Stimulated activated CD8-positive, alpha-beta memory T cell treated with anti-CD3 and anti-CD28 coated beads, Interleukin-2, amount 100 ng/mL, for 48 hours (primary cell): ENCODE results near the gene COL4A4.

Source experiments
- DNase-seq, 2 donors: peaks; one replicate each; pipeline ENCODE4 v3.0.0-alpha.2; 2020; ENCODE audit warnings: low read depth in 2 of 2

COL4A4 gene

DNA sequence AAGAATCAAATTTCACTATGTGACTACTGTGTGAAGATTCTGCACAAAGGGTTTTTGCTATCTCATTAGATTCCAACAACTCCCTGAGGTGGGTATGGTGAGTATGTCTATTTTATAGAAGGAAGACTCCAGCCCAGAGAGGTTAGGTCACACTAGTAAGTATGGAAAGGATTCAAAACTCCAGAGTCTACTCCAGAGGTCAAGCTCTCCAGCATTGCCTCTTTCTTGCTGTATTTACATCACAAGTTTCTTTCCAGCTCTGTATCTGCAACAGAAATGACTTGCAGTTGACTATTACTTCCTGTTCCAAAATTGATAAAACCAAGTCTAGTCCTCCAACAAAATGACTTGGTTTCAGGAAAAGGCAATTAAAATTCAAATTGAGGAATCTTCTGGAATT, 2.1 kb downstream of the COL4A4 start:
- DNase-seq = no peak

DNA sequence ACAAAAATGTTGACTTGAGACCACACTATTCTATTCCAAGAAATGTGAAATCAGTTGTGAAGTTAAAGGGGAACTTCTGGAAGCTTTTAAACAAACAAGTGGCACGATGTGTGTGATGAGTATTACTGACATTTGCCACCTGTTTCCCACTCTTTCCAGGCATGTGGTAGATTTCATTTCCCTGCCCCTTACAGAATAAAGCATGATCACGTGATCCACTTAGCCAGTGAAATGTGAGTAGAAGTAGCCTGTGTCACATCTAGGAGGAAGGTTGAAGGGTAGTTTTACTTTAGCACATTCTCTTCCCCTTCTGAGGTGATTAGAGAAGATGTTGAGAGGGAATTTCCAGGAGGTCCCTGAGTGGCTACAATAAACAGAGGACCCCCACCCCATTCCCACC, 3.8 kb downstream of the COL4A4 start:
- no peak for DNase-seq

DNA sequence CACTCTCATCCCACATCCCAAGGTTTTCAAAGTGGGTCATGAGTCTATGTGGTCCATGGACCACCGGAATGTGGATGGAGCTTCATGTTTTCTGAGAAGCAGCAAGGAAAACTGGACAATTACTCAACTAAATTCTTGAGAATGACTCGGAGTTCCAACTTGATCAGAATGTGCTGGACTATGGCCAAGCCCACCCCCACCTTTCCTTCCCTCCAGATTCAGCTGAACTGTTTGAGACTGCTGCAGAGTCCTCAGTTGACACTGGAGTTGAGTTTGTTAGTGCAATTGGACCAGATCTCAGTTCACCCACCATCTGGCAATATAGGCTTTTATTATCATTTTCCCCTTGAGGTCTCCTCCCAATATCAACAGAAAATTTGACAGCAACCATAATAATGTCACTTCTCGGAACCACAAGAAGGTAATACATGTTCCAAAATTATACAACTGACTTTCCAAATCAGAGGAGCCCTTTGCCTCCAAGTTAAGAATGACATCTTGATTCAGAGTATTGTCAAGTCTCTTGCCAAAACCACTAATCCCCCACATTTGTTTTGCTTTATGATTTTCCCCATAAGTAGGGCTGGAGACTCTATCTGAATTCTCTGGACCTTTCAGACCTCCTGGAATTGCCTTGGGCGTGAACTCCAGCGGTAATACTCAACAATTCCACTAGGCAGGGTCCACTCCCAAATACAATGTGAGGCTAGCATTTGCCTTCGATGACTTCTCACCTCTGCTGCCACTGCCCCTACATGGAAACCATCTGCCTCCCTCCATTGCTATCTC, 8.8 kb downstream of the COL4A4 start:
- no peak for DNase-seq

DNA sequence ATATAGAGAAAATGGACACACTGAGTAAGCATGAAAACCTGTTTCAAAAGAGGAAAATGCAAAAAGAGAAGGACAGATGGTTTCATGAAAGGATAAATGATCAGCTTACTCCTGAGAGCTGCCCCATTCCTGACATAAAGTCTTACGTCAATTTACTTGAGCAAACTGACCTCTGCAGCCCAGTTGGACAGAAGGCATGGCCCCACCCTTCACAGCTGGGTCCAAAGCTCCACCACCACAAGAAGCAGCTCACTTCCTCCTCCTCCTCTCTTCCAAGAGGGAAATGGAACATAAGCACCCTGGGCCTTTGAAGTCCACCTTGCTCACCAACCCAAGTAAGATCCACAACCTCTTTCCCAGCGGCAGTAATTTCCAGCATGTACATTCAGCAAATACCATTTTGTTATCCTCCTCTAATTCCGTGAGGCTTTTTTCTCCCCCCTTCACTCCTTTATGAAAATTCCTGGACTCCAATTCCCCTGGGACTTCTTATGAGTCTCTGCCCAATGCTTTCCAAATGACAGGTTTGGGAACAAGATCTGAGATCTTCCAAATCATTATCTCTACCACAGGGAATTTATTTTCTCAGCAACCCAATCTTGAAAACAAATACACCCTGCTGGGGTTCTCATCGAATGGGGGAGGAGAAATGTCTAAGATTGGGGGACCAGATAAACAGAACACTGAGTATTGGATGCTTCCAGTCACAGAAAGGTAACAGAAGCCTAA, 10.1 kb downstream of the COL4A4 start:
- no peak for DNase-seq

DNA sequence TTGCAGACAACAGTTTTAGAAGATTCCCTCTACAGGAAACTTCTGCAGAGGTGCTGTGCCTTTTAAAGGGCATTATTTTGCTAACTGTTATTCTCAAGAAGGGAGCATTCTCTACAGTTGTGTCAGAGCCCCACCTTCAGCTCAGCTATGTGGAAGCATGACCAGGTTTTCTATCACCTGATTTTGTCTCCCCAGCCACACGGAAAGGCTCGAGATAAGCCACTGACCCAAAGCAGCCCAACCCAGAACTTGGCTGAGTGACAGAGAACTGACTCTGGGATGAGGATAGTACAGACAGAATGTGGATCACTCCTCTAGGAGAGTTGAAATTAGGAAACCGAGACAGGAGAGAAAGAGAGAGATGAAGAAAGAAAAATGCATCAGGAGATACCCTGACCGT, 10.7 kb downstream of the COL4A4 start:
- DNase-seq = no peak

DNA sequence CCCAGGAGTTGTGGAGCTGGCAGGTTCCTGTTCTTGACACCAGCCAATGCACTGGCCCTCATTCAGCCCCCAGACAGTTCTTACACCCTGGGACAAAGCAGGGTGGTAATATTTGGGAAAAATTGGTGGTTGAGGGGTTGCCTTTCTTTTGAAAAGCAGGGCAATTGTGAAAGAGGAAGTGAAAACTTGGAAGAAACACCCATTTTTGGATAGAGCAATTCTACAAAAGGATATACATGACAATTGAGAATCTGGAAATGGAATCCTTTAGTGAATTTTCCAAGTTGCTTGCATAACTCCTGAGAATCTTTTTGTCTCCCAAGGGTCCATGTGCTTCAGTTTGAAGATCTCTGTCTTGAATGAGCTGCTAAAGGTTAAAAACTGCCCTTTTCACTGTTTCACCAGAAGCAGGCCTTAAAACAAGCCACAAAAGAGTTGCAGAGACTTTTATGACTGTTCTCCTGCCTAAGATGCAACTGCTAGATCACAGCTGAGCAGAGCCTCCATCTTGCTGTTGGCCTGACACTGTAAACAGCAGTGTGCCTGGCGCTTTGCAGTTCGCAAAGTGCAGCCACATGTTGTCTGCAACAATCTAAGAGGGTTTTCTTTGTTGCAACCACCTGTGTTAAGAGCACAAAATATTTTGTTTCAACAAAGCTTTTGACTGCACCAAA, 11.8 kb downstream of the COL4A4 start:
- DNase-seq = no peak

DNA sequence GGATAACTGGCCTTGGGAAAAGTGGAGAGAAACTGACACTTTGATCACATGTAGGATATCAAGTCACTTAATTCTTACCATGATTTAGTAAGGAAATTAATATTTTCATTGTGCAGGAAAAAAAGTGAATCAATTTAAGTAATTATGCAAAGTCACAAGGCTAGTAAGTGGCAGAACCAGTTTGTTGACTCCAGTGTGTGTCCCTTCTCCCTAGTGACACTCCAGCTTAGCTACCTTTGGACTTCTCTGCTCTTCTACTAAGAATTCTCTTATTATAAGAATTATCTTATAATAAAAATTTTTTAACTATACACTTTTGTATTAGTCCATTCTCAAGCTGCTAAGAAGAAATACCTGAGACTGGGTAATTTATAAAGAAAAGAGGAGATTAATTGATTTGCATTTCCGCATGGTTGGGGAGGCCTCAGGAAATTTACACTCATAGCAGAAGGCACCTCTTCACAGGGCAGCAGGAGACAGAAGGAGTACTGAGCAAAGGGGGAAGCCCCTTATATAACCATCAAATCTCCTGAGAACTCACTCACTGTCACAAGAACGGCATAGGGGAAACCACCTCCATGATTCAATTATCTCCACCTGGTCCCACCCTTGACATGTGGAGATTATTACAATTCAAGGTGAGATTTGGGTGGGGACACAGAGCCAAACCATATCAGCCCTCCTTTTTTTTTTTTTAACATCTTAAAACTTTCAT, 13.6 kb downstream of the COL4A4 start:
- DNase-seq = no peak

DNA sequence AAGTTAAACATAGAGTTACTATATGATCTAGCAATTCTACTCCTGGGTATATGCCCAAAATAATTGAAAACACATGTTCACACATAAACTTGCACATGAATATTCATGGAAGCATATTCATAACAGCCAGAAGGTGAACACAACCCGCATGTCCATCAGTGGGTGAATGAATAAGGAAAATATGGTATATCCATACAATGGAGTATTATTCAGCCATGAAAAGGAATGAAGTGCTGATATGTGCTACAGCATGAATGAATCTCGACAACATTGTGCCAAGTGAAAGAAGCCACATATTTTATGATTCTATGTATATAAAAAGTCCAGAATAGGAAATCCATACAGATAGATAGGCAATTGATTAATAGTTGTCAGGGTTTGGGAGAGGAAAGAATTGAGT, 15.9 kb downstream of the COL4A4 start:
- DNase-seq = no peak

DNA sequence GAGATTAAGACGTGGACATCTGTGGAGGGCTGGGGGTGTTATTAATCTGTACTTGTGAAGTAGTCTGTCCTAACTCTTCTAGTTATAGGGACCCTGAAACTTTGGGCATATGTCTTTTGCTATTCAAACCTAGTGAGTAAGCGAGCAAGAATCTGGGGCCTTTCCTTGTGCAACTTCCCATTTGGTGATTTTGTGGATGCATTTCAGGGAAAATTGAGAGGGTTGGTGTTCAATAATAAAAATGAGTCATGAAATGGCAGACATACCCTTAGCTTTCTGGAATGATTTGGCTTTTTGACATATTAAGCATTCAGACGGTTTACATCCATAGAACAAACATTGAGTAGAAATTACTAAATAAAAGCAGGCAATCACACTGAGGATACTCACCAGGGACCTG, 17.0 kb downstream of the COL4A4 start:
- DNase-seq = no peak

DNA sequence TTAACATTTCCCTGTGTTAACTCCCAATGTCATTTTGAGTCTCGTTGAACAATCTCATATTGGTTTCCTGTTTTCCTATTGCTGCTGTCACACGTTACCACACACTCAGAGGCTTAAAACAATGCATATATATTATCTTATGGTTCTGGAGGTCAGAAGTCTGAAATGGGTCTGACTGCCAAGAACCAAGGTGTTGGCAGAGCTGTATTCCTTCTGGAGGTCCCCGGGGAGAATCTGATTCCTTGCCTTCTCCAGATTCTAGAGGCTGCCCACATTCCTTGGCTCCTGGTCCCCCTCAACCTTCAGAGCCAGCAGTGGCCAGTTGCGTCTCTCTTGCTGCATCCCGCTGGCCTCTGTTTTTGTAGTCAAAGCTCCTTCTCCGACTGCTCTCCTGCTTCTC, 17.5 kb downstream of the COL4A4 start:
- no peak for DNase-seq

DNA sequence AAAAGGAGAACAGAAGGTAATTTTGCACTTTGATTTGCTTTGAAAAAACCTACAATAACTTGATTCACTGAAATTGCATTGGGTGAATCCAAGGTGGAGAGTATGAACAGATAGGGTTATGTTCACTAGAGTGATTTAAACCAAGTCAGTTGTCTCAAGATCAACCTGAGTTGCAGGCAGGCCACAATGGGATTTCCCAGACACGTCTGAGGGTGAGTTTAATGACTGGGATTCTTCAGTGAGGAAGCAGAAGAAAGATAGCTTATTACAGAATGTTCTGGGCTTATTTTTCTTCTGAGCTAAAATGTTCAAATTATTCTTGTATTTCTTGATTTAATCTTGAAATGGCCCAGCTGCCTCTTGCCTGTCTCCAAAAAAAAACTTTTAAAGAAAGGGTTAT, 20.1 kb downstream of the COL4A4 start:
- no peak for DNase-seq

DNA sequence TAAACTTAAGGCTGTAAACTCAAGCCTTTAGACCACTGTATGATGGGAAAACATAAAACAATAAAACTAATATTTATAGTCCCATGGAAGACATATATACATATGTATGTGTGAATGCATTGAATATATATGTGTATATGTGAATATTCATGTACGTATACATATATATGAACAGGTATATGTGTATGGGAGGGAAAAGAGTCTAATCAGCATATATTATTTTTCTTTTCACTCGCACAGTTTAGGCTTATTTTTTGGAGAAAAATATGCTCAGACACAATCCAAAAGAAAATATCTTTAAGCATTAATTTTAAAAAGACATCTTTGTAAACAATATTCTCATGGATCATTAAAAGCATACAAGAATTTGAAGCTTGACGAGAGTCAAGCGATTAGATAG, 22.7 kb downstream of the COL4A4 start:
- DNase-seq = no peak

DNA sequence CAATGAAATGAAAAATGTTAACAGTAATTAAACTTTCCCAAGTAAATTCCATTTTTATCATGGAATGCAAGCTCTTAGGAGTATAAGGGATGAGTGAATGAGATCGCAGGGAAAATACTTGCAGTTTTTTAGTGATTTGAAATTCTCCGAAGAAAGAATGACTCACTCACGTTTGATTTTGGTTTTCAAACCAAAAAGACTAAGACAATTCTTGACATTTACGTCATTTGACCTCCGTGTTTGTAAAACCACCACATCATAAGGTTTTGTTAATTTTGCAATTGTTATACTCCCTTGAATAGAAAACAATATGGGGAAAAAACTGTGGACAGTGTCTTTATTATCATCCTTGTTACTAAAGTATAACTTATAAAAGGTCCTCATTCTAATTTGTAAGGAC, 29.4 kb downstream of the COL4A4 start:
- DNase-seq = no peak

DNA sequence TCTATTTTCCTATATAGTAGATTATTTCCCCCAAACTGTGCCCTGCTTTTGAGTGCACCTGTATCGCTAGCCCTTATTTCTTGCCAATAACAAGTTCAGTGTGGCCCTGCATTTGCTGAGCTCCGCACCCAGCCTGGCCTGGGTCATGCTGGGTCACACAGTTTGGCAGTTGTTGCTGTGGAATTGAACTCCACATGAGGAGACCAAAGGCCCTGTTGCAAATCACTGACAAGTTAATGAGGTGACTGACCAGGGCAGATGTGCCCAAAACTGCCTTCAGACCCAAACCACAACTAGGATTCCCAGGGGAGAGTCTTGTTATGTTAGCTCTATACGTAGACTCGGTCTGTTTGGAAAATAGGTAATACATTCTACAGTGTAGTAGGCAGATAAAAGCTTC, 31.0 kb downstream of the COL4A4 start:
- DNase-seq = no peak

DNA sequence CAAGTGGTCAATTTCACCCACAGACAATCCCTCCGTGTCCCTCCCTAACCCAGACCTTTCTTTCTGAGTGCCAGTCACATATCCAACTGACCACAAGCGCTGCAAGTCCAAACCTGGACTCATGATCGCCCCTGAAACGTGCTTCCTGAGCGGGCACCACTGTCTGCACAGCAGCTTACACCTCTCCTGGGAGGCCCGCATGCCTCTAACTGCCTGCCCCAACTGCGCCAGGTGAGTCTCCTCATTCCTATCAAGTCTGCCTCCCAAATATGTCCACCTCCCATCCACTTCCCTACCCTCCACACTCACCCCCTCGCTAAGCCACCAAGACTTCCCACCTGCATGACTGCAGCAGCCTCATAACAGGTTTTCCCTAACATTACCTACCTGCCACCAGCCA, 33.4 kb downstream of the COL4A4 start:
- no peak for DNase-seq

DNA sequence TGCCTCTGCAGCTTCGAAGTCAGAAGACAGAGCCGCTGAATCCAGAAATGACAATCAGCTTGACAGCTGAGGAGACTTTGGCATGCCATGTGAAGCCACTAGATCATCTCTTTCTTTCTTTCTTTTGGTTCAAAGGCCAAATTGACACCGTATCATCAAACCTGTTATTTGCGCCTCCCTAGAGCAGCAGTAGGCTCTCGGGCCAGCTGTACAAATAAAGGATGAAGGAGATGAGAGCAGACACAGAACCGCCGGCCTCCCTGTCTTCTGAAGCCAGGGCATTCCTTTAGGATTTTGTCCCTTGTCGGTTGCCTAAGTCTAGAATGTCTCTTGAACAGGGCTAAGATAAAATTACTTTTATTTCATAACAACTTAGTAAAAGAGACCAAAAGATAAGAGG, 36.8 kb downstream of the COL4A4 start:
- DNase-seq = no peak

DNA sequence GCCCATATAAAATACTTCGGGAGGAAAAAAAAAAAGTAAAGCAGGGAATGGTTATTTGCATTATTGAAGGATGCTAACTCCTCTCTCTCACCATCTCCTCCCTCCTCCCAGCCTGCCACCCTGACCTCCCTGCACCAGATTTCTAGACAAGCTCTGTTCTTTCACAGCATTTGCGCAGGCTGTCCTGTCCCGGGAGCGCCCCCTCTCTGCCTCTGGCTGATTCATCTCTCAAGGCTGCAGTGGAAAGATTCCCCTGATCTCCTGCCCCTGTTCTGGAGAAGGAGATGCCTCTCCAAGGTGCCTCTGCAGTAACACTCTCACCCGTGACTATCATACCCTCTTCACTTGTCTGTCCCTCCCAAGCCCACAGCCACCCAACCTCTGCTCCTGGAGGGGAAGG, 38.5 kb downstream of the COL4A4 start:
- DNase-seq = no peak

DNA sequence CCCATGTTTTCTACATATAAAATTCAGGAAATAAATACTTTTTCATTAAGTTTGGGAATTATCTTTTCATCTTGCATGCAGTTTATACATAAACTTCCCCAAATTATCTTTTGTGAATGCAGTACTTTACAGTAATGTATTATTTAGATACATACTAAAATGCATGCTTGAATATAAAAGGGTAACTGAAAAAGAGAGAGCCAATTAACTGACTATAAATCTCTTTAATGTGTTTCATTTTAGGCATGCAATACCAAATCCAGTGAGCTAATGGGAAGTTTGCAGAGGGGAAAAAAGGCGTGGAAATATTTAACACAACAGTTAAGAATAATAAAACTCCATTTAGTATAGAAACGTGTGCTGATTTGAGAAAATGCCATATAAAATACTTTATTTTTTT, 39.2 kb downstream of the COL4A4 start:
- DNase-seq = no peak

DNA sequence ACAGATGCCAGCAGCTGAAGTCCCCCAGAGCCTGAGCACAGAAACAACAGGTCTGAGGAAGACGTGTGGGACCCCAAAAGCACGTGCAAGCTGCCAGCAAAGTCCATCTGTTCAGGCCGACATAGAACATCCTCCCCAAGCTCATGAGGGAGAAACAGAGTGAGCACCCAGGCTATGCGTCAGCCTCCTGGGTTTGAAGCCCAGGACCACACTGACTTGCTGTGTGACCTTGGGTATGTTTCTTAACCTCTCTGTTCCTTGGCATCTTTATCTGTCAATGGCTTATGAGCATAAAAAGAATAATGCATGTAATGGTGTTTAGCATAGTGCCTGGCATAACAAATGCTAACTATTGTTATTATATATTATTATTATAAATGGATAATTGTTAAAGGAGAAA, 40.3 kb downstream of the COL4A4 start:
- no peak for DNase-seq

DNA sequence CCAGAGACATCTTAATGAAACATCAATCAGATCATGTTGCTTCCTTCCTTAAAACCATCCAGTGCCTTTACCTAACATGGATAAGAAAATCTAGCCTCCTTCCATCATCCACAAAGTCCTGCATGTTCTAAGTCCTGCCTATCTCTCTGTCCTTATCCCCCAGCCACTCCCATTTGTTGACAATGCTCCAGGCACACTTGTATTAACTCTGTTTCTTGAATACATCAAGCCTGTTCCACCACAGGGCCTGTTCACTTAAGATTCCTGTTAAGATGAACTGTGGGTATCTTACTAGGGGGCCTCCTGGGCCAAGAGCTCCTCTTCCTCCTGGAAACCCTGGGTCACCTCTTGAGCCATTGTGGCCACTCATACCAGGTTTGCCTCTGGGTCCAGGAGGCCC, 45.7 kb downstream of the COL4A4 start:
- DNase-seq = no peak

DNA sequence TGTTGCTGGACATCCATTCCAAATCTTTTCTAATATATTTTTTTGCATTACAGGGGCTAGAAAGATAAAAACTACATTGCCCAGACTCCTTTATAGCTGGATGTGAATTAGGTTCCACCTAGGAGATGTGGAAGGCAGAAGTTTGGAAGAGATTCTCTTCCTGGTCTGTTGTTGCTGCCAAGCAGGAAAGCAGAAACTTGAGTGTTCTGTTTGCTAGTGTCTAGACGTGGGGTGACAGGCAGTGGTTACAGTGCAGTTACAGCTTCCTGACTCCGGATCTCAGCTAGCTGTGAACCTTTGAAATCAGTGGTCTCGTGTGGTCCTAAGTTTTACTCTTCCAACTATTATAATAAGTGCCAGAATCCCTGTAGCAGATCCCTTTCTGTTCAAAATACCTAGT, 46.2 kb downstream of the COL4A4 start:
- DNase-seq = no peak

DNA sequence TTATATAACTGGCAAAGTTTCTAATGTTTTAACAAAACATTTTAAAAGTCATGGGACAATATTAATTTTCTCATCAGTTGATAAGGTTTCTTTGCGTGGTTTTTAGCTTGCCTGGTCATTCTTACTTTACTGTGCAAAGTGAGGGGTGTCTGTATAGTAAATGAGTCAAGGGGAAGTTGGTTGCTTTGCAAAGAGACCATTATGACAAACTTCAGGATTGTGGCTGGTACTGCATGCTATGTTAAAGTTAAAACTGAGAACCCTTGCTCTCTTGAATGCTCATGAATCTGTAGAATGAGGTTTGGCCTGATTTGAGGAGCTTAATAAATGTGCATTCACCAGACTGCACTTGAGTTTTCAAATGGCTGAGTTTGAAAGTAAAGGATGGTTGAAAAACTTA, 47.0 kb downstream of the COL4A4 start:
- DNase-seq = no peak
